Mammary epithelial cell (primary cell): ENCODE results near the gene ITFG2.

Source experiments
- EZH2 ChIP-seq: IDR thresholded peaks from 2 replicates; pipeline ENCODE4 v1.6.1; 2012; ENCODE audit warnings: low read length, inconsistent platforms, borderline replicate concordance
- TF ChIP-seq, protein P1 (sequence below), 2 donors: IDR thresholded peaks in 1 of 2; conservative IDR thresholded peaks in 1 of 2; 2 replicates each; pipeline ENCODE4 v1.5.1; 2011 to 2012; ENCODE audit warnings: inconsistent platforms in 2 of 2, low read length in 2 of 2, mild to moderate bottlenecking in 2 of 2, control low read depth in 1 of 2, low read depth in 1 of 2; ENCODE audit not compliant: insufficient read depth in 1 of 2; ENCODE audit errors: extremely low read depth in 1 of 2

DNA sequence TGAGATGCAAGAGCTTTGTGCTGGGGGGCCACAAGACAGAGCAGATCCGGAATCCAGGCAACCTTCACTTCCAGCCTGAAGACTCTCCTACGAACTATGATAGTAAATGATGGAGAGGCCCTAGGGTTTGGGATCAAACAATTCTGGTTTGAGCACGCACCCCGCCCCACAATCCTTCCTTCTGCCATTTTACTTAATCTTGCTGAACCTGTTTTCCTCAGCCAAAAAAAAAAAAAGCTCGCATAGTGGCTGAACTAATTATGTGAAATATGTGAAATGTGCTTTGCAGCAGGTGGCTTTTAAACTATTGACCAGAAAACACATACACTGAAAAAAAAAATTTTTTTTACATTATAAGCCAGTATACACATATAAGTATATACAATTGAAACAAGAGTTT, 667 bp upstream of the ITFG2 start:
- no peak for TF ChIP-seq EZH2
- TF ChIP-seq, protein P1, sequence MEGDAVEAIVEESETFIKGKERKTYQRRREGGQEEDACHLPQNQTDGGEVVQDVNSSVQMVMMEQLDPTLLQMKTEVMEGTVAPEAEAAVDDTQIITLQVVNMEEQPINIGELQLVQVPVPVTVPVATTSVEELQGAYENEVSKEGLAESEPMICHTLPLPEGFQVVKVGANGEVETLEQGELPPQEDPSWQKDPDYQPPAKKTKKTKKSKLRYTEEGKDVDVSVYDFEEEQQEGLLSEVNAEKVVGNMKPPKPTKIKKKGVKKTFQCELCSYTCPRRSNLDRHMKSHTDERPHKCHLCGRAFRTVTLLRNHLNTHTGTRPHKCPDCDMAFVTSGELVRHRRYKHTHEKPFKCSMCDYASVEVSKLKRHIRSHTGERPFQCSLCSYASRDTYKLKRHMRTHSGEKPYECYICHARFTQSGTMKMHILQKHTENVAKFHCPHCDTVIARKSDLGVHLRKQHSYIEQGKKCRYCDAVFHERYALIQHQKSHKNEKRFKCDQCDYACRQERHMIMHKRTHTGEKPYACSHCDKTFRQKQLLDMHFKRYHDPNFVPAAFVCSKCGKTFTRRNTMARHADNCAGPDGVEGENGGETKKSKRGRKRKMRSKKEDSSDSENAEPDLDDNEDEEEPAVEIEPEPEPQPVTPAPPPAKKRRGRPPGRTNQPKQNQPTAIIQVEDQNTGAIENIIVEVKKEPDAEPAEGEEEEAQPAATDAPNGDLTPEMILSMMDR (conservative IDR thresholded peaks at IDR 0.05 in 1 of 2, IDR thresholded peaks at IDR 0.05 in 1 of 2; ENCODE audit: extremely low read depth in 1 of 2, insufficient read depth in 1 of 2, low read depth in 1 of 2, low read length in 2 of 2): no peak
